Gastroesophageal sphincter (tissue), 4 donors: Measurements from ENCODE around the gene ATP2A3. TPM values are rescaled to one million over a fixed set of nuclear protein-coding genes. Genes with fewer than 3 reads are reported as not detected.

Source experiments
- ATAC-seq: fragments of 150-250 bp; one replicate; pipeline ENCODE4 v1.9.1; 2016; ENCODE audit warnings: mild to moderate bottlenecking, moderate library complexity
- H3K27ac ChIP-seq, 4 donors: fragments of 200-600 bp; sonication (generic) in 3 of 4; 1 replicate in 3 of 4; 2 replicates in 1 of 4; pipeline ENCODE4 v1.5.1; 2016 to 2019
- H3K27me3 ChIP-seq: fragments of 200-600 bp; sonication (generic); one replicate; pipeline ENCODE4 v1.5.1; 2019
- H3K36me3 ChIP-seq, 2 donors: fragments of 200-600 bp; sonication (generic); one replicate each; pipeline ENCODE4 v1.5.1; 2019; ENCODE audit warnings: control low read depth in 1 of 2
- H3K4me1 ChIP-seq, 3 donors: fragments of 200-600 bp; sonication (generic); 1 replicate in 2 of 3; 2 replicates in 1 of 3; pipeline ENCODE4 v1.5.1; 2016 to 2019; ENCODE audit warnings: control low read depth in 2 of 3
- H3K4me3 ChIP-seq, 2 donors: fragments of 200-600 bp; sonication (generic); one replicate each; pipeline ENCODE4 v1.5.1; 2019; ENCODE audit warnings: mild to moderate bottlenecking in 1 of 2, moderate library complexity in 1 of 2
- H3K9me3 ChIP-seq, 3 donors: fragments of 200-600 bp; sonication (generic); one replicate each; pipeline ENCODE4 v1.5.1; 2017 to 2019; ENCODE audit warnings: control low read depth in 2 of 3
- CTCF ChIP-seq, 4 experiments: fragments of 200-600 bp in 2 of 4; fragments of 450-650 bp in 2 of 4; sonication (generic) in 1 of 4; IDR thresholded peaks; one replicate each; pipeline ENCODE4 v1.5.1; 2017 to 2019; ENCODE audit warnings: antibody characterized with exemption in 4 of 4, mild to moderate bottlenecking in 2 of 4, moderate library complexity in 2 of 4
- EP300 ChIP-seq: sonication (generic); formaldehyde crosslinking; IDR thresholded peaks from one replicate; pipeline ENCODE4 v1.6.1; 2017; ENCODE audit warnings: antibody characterized with exemption, mild to moderate bottlenecking
- POLR2A ChIP-seq, 2 donors: fragments of 450-650 bp; IDR thresholded peaks; one replicate each; pipeline ENCODE4 v1.6.1; 2017; ENCODE audit warnings: antibody characterized with exemption in 2 of 2, mild to moderate bottlenecking in 2 of 2, moderate library complexity in 1 of 2
- POLR2AphosphoS5 ChIP-seq: sonication (generic); formaldehyde crosslinking; IDR thresholded peaks from one replicate; pipeline ENCODE4 v1.6.1; 2017; ENCODE audit warnings: antibody characterized with exemption
- WGBS, 2 donors: methylation state at CpG; one replicate each; pipeline ENCODE4 v1.1.5; 2018; ENCODE audit warnings: low coverage in 1 of 2; 5-methylcytosine and 5-hydroxymethylcytosine counted together
- total RNA-seq, 4 donors: library from RNA; depleted of rRNA; stranded (reverse); fragments of >200 nt; gene quantifications; one replicate each; pipeline ENCODE4 v1.1.0, GENCODE V29; 2016

ATP2A3 gene
- total RNA-seq, 4 donors from 2014 or later, result 5.9 to 35.9 (median 18.1) TPM

GRCh38 chr17:3990386-3991127 is 26.3 kb upstream of the ATP2A3 start:
- no peak for TF ChIP-seq POLR2AphosphoS5
- no peak for TF ChIP-seq POLR2A (IDR thresholded peaks at IDR 0.05)
- TF ChIP-seq EP300, result no peak
- TF ChIP-seq CTCF (IDR thresholded peaks at IDR 0.05), result no peak
- Histone ChIP-seq H3K4me1 (peaks cover 0 to 25% (median 0%) of the 10 kb centered on the region in 3 donors), H3K27ac (no peak overlapping the region), H3K9me3 (peaks cover 0 to 7% (median 0%) of the 10 kb centered on the region in 3 donors), H3K36me3 (no peaks in the 10 kb centered on the region), H3K27me3 (peaks cover 4% of the 10 kb centered on the region), H3K4me3 (no peak overlapping the region)
- WGBS, 2 donors, result 83 to 90% methylated on average over 2 to 10 of the region's 12 CpGs
- no peak for ATAC-seq

GRCh38 chr17:3989041-3989886 is 25.0 kb upstream of the ATP2A3 start:
- no peak for ATAC-seq
- peaks cover 0 to 25% (median 0%) of the 10 kb centered on the region in 3 donors for H3K4me1 ChIP-seq
- no peaks in the 10 kb centered on the region for H3K36me3 ChIP-seq
- no peak overlapping the region for H3K4me3 ChIP-seq
- no peaks in the 10 kb centered on the region for H3K9me3 ChIP-seq
- 88% methylated on average over 12 of the region's 24 CpGs; no CpG with 5 or more reads in 1 of the 2 donors for WGBS, 2 donors
- peak overlapping the region in 2 of 4 donors; percentile 31 to 40 for H3K27ac ChIP-seq
- TF ChIP-seq EP300 (no peak), POLR2A (IDR thresholded peaks at IDR 0.05) (no peak), POLR2AphosphoS5 (no peak), CTCF (IDR thresholded peaks at IDR 0.05) (no peak)
- H3K27me3 ChIP-seq, result peaks cover 4% of the 10 kb centered on the region

DNA sequence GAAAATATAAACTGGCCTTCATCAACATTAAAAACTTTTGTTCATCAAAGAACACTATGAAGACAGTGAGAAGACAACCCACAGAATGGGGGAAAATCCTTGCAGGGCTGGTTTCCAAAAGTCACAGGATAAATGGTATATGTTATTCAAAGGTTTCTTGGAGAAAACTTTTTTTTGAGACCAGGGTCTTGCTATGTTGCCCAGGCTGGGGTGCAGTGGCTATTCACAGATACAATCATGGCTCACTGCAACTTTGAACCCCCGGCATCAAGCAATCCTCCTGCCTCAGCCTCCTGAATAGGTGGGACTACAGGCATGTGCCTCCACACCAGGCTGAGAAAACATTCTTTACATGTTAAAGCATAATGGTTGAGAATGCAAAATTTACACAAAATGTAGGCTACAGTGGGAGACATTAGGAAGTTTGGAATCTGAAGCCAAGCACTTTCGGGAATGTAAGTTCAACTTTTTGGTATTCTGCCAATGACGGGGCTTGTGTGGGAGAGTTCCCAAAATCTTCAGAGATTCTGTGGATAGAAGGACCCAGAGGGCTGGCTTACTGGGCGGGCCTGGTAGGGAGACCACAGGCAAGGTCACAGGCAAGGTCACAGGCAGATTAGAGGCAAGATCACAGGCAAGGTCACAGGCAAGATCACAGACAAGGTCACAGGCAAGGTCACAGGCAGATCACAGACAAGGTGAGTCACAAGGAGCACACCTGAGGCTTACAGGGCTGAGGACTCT is 24.2 kb upstream of the ATP2A3 start:
- H3K36me3 ChIP-seq, result no peaks in the 10 kb centered on the region
- H3K27me3 ChIP-seq, result peaks cover 4% of the 10 kb centered on the region
- H3K27ac ChIP-seq, result peak overlapping the region in 2 of 4 donors; percentile 31 to 40
- H3K9me3 ChIP-seq, result no peaks in the 10 kb centered on the region
- peaks cover 0 to 32% (median 0%) of the 10 kb centered on the region in 3 donors for H3K4me1 ChIP-seq
- TF ChIP-seq POLR2A (IDR thresholded peaks at IDR 0.05) (no peak), EP300 (no peak), CTCF (IDR thresholded peaks at IDR 0.05) (no peak), POLR2AphosphoS5 (no peak)
- no peak for ATAC-seq
- WGBS, 2 donors, result 36 to 55% methylated on average over 4 of the region's 4 CpGs
- no peak overlapping the region for H3K4me3 ChIP-seq

GRCh38 chr17:3986939-3987335 is 22.7 kb upstream of the ATP2A3 start:
- no peak for ATAC-seq
- Histone ChIP-seq H3K4me3 (no peak overlapping the region), H3K27ac (no peak overlapping the region), H3K36me3 (no peaks in the 10 kb centered on the region), H3K4me1 (peaks cover 0 to 32% (median 0%) of the 10 kb centered on the region in 3 donors), H3K27me3 (peaks cover 4% of the 10 kb centered on the region), H3K9me3 (no peaks in the 10 kb centered on the region)
- WGBS, 2 donors, result 73 to 88% methylated on average over 6 to 8 of the region's 8 CpGs
- no peak for TF ChIP-seq POLR2AphosphoS5
- TF ChIP-seq EP300, result no peak
- no peak for TF ChIP-seq POLR2A (IDR thresholded peaks at IDR 0.05)
- TF ChIP-seq CTCF (IDR thresholded peaks at IDR 0.05), result no peak
